ENCODE measurements around the gene CACTIN. TPM values are rescaled to one million over a fixed set of nuclear protein-coding genes. Genes with fewer than 3 reads are reported as not detected.
"Not testable (repeated sequence)": the region's sequence is repeated elsewhere in the genome, so short reads cannot be mapped to it uniquely, and the experiment has no call there.

The CACTIN gene
- total RNA-seq, 1 donor from 2014 or later: 13.7 TPM

- intact Hi-C loops (cut with DNase I): no loop called here
- ATAC-seq (ENCODE audit: poor library complexity) (no peak), DNase-seq (no peak)
Measured at GRCh38 chr19:3605361-3605760, 21.2 kb downstream of the CACTIN start.

GRCh38 chr19:3604987-3605343 is 21.6 kb downstream of the CACTIN start:
- no peak for ATAC-seq (ENCODE audit: poor library complexity)
- intact Hi-C loops (cut with DNase I): no loop called here
- DNase-seq: no peak

- intact Hi-C loops (cut with DNase I): no loop called here
- DNase-seq (no peak), ATAC-seq (ENCODE audit: poor library complexity) (no peak)
Measured at GRCh38 chr19:3604227-3604986, 22.2 kb downstream of the CACTIN start.

- DNase-seq (no peak), ATAC-seq (ENCODE audit: poor library complexity) (no peak)
Measured at GRCh38 chr19:3603121-3603811, 23.3 kb downstream of the CACTIN start.

GRCh38 chr19:3601021-3601420 is 25.6 kb downstream of the CACTIN start:
- ATAC-seq (ENCODE audit: poor library complexity): no peak
- intact Hi-C loops (cut with DNase I): no loop called here
- no peak for DNase-seq

More at GRCh38 chr19:3603121-3603811, 23.3 kb downstream of the CACTIN start:
- intact Hi-C loops (cut with DNase I): no loop called here

GRCh38 chr19:3599776-3600187 is 26.8 kb downstream of the CACTIN start:
- intact Hi-C loops (cut with DNase I): no loop called here
- ATAC-seq (ENCODE audit: poor library complexity): no peak
- no peak for DNase-seq

GRCh38 chr19:3595521-3596061 is 31.0 kb downstream of the CACTIN start:
- ATAC-seq (ENCODE audit: poor library complexity) (no peak), DNase-seq (no peak)
- intact Hi-C loops (cut with DNase I): no loop called here

GRCh38 chr19:3593156-3593555 is 33.4 kb downstream of the CACTIN start:
- ATAC-seq (ENCODE audit: poor library complexity) (no peak), DNase-seq (no peak)
- intact Hi-C loops (cut with DNase I): no loop called here

- ATAC-seq (ENCODE audit: poor library complexity): peak; percentile 59
- no peak for DNase-seq
- intact Hi-C loops (cut with DNase I): no loop called here
Measured at GRCh38 chr19:3591876-3592613, 34.5 kb downstream of the CACTIN start.

GRCh38 chr19:3590991-3591659 is 35.5 kb downstream of the CACTIN start:
- no peak for ATAC-seq (ENCODE audit: poor library complexity)
- intact Hi-C loops (cut with DNase I): no loop called here
- no peak for DNase-seq

GRCh38 chr19:3589949-3590348 is 36.6 kb downstream of the CACTIN start:
- intact Hi-C loops (cut with DNase I): no loop called here
- ATAC-seq (ENCODE audit: poor library complexity) (no peak), DNase-seq (no peak)

GRCh38 chr19:3589439-3589838 is 37.2 kb downstream of the CACTIN start:
- intact Hi-C loops (cut with DNase I): no loop called here
- ATAC-seq (ENCODE audit: poor library complexity) (no peak), DNase-seq (no peak)

- intact Hi-C loops (cut with DNase I): loop anchor here (2.0 kb wide), 1 partner anchor 32 kb away; no protein-coding TSS in a partner anchor
- ATAC-seq (ENCODE audit: poor library complexity): peak; percentile 46
- no peak for DNase-seq
Measured at GRCh38 chr19:3586707-3587346, 39.8 kb downstream of the CACTIN start.

- ATAC-seq (ENCODE audit: poor library complexity) (no peak), DNase-seq (no peak)
- intact Hi-C loops (cut with DNase I): loop anchor here (2.0 kb wide), 1 partner anchor 33 kb away; no protein-coding TSS in a partner anchor
Measured at GRCh38 chr19:3586127-3586626, 40.4 kb downstream of the CACTIN start.

GRCh38 chr19:3585301-3586126 is 41.1 kb downstream of the CACTIN start, which contains the start of gene GIPC3:
Gene GIPC3, plus strand, starts transcription at chr19:3585478. Its CDS starts 120 bp downstream, at chr19:3585598.
- no peak for ATAC-seq (ENCODE audit: poor library complexity)
- intact Hi-C loops (cut with DNase I): loop anchor here (2.0 kb wide), 1 partner anchor 33 kb away; no protein-coding TSS in a partner anchor
- DNase-seq: no peak

- DNase-seq; intact Hi-C loops (cut with DNase I); ATAC-seq (ENCODE audit: poor library complexity): not testable (repeated sequence)
Measured at GRCh38 chr19:3584036-3584802, 42.4 kb downstream of the CACTIN start.
